SU-DHL-6 (cell line): ENCODE data around the gene RXRB.

Experiments
- H2AFZ ChIP-seq: fragments of 200-600 bp; sonication (generic); 2 replicates; pipeline ENCODE4 v1.6.1; 2014; ENCODE audit warnings: low read depth, mild to moderate bottlenecking, moderate library complexity, mixed read lengths, antibody characterized with exemption, low read length; ENCODE audit not compliant: severe bottlenecking
- H3F3A ChIP-seq: fragments of 200-600 bp; shearing (Covaris generic); 2 replicates; pipeline ENCODE4 v1.6.0; 2016; ENCODE audit warnings: antibody characterized with exemption, mild to moderate bottlenecking; ENCODE audit not compliant: insufficient read depth
- H3K27ac ChIP-seq: fragments of 200-600 bp; sonication (generic); 2 replicates; pipeline ENCODE4 v1.5.1; 2016; ENCODE audit warnings: low read depth, mild to moderate bottlenecking, low read length, moderate library complexity, mixed read lengths
- H3K27me3 ChIP-seq: fragments of 200-600 bp; sonication (generic), shearing (Covaris generic); 2 replicates; pipeline ENCODE4 v1.6.0; 2014; ENCODE audit warnings: mild to moderate bottlenecking, low read length
- H3K36me3 ChIP-seq: fragments of 200-600 bp; sonication (generic); 2 replicates; pipeline ENCODE4 v1.6.1; 2014; ENCODE audit warnings: mild to moderate bottlenecking, low read length, mixed read lengths
- H3K4me2 ChIP-seq: fragments of 300-600, 200-600 bp; shearing (Covaris generic), sonication (generic); 2 replicates; pipeline ENCODE4 v1.6.0; 2014; ENCODE audit warnings: low read length, low read depth, mild to moderate bottlenecking; ENCODE audit not compliant: poor library complexity, severe bottlenecking
- H3K4me3 ChIP-seq: fragments of 200-600 bp; sonication (generic); 2 replicates; pipeline ENCODE4 v1.5.1; 2014; ENCODE audit warnings: antibody characterized with exemption, low read length, mild to moderate bottlenecking, mixed read lengths; ENCODE audit not compliant: insufficient read depth, poor library complexity, severe bottlenecking
- H3K79me2 ChIP-seq: fragments of 200-600 bp; sonication (generic); 2 replicates; pipeline ENCODE4 v1.6.1; 2014; ENCODE audit warnings: mild to moderate bottlenecking, low read length, moderate library complexity; ENCODE audit not compliant: insufficient read depth
- H3K9ac ChIP-seq: fragments of 200-600 bp; sonication (generic); 2 replicates; pipeline ENCODE4 v1.7.0; 2014; ENCODE audit warnings: mild to moderate bottlenecking, low read length
- H3K9me2 ChIP-seq: fragments of 200-600 bp; sonication (generic); replicated peaks from 2 replicates; pipeline ENCODE4 v1.6.1; 2014; ENCODE audit warnings: low read length; ENCODE audit not compliant: insufficient read depth
- H3K9me3 ChIP-seq: fragments of 200-600 bp; sonication (generic); 2 replicates; pipeline ENCODE4 v1.6.1; 2014; ENCODE audit warnings: low read length, mixed read lengths; ENCODE audit not compliant: insufficient read depth
- H4K20me1 ChIP-seq: fragments of 200-600 bp; sonication (generic); 2 replicates; pipeline ENCODE4 v1.6.1; 2014; ENCODE audit warnings: low read depth, mild to moderate bottlenecking, antibody characterized with exemption, low read length, moderate library complexity, mixed read lengths
- EZH2phosphoT487 ChIP-seq: fragments of 200-600 bp; sonication (generic), shearing (Covaris generic); conservative IDR thresholded peaks from 2 replicates; pipeline ENCODE4 v1.6.1; 2018; ENCODE audit warnings: mild to moderate bottlenecking, antibody characterized with exemption, low read length, moderate library complexity, mixed read lengths
- TF ChIP-seq, protein P1 (sequence below): fragments of 200-600 bp; sonication (generic); IDR thresholded peaks from one replicate; pipeline ENCODE4 v1.5.1; 2017; ENCODE audit warnings: antibody characterized with exemption, mild to moderate bottlenecking, low read length, moderate library complexity; ENCODE audit not compliant: insufficient read depth, poor library complexity, severe bottlenecking

The RXRB gene

DNA sequence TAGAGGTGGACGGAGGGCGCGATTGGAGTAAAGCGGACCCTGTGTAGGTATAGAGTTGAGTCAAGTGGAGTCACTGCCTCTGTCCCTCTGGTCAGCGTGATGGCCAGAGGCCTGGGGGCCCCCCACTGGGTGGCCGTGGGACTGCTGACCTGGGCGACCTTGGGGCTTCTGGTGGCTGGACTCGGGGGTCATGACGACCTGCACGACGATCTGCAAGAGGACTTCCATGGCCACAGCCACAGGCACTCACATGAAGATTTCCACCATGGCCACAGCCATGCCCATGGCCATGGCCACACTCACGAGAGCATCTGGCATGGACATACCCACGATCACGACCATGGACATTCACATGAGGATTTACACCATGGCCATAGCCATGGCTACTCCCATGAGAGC, 681 bp upstream of the RXRB start:
- TF ChIP-seq, protein P1, sequence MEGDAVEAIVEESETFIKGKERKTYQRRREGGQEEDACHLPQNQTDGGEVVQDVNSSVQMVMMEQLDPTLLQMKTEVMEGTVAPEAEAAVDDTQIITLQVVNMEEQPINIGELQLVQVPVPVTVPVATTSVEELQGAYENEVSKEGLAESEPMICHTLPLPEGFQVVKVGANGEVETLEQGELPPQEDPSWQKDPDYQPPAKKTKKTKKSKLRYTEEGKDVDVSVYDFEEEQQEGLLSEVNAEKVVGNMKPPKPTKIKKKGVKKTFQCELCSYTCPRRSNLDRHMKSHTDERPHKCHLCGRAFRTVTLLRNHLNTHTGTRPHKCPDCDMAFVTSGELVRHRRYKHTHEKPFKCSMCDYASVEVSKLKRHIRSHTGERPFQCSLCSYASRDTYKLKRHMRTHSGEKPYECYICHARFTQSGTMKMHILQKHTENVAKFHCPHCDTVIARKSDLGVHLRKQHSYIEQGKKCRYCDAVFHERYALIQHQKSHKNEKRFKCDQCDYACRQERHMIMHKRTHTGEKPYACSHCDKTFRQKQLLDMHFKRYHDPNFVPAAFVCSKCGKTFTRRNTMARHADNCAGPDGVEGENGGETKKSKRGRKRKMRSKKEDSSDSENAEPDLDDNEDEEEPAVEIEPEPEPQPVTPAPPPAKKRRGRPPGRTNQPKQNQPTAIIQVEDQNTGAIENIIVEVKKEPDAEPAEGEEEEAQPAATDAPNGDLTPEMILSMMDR: no peak
- no peak for TF ChIP-seq EZH2phosphoT487
- H3K4me2 ChIP-seq: peak overlapping the region; percentile 73
- H3K9me3 ChIP-seq: no peaks in the 10 kb centered on the region
- no peaks in the 10 kb centered on the region for H3K27me3 ChIP-seq
- H3F3A ChIP-seq: peaks cover 48% of the 10 kb centered on the region
- peaks cover 13% of the 10 kb centered on the region for H3K36me3 ChIP-seq
- H3K79me2 ChIP-seq: peaks cover 33% of the 10 kb centered on the region
- H3K9ac ChIP-seq: peak overlapping the region; percentile 85
- no peaks in the 10 kb centered on the region for H3K9me2 ChIP-seq
- H3K4me3 ChIP-seq: peak overlapping the region; percentile 97
- H2AFZ ChIP-seq: peak overlapping the region; percentile 50
- peak overlapping the region; percentile 83 for H3K27ac ChIP-seq
- no peaks in the 10 kb centered on the region for H4K20me1 ChIP-seq

DNA sequence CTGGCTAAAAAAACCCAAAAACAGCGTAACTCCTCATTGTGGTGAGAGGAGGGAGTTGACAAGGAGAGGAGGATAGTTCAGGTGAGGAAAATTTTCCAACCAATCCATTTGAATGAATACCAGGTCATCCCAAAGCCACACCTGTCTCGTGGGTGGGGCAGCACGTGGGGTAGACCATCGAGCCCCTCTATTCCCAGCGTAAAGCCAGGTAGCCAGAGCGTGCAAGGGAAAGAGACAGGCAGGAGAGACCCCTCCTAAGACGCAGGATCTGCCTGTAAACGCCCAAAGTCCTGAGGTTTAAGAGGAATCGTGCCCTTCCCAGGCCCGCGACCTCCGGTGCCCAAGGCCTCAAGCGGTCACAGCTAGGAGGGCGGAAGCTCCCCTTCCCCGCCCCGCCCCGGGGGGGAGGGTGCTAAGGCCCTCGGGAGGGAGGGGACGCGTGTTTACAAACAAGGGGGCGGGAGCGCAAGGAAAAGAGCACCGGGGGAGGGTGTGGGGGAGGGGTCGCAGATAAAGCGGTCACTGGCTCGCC, 712 bp downstream of the RXRB start:
- Histone ChIP-seq H3K4me3 (peak overlapping the region; percentile 97), H4K20me1 (no peaks in the 10 kb centered on the region), H3K9me3 (no peaks in the 10 kb centered on the region), H3K36me3 (peaks cover 13% of the 10 kb centered on the region), H3F3A (peaks cover 39% of the 10 kb centered on the region), H2AFZ (peak overlapping the region; percentile 9), H3K27ac (peak overlapping the region; percentile 83), H3K9me2 (no peaks in the 10 kb centered on the region), H3K27me3 (no peaks in the 10 kb centered on the region), H3K9ac (peak overlapping the region; percentile 85), H3K79me2 (peaks cover 33% of the 10 kb centered on the region), H3K4me2 (peak overlapping the region; percentile 73)
- TF ChIP-seq, protein P1: no peak
- no peak for TF ChIP-seq EZH2phosphoT487

DNA sequence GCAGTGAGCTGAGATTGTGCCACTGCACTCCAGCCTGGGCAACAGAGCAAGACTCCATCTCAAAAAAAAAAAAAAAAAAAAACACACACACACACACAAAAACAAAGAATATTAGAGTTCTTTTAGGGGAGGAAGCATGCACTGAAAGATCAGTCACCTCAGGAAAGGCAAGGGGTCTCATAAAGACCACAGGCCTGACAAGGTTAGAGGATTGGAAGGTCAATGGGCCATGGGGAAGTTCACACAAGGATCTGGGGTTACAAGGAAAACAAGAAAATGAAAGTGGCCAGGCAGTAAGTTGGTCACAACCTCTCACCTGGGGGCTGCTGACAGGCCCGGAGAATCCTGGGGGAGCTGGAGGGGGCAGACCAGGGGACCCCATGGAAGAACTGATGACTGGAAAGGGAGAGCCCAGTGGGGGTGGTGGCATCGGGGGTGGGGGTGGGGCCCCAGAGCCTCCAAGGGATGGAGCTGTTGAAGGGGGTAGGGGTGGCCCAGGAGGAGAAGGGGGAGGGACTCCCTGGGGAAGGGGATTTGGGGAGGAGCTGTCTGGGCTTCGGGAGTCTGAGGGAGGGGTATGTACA, 1.5 kb downstream of the RXRB start:
- Histone ChIP-seq H2AFZ (no peak overlapping the region), H3K9me2 (no peaks in the 10 kb centered on the region), H3K9me3 (no peaks in the 10 kb centered on the region), H4K20me1 (no peaks in the 10 kb centered on the region), H3K79me2 (peaks cover 33% of the 10 kb centered on the region), H3F3A (peaks cover 37% of the 10 kb centered on the region), H3K4me2 (peak overlapping the region; percentile 73), H3K27me3 (no peaks in the 10 kb centered on the region), H3K4me3 (peak overlapping the region; percentile 97), H3K9ac (peak overlapping the region; percentile 85), H3K36me3 (peaks cover 13% of the 10 kb centered on the region), H3K27ac (peak overlapping the region; percentile 83; the same call in 1 of the 2 replicates)
- TF ChIP-seq, protein P1: no peak
- TF ChIP-seq EZH2phosphoT487: no peak
